GM12878 (cell line): ENCODE measurements around the gene PPP1CC. TPM values are rescaled to one million over a fixed set of nuclear protein-coding genes. Genes with fewer than 3 reads are reported as not detected.
A peak's percentile ranks its signal among the peaks of the same experiment; 100 is the strongest.

Experiments used
- ATAC-seq: fragments of 200-7000 bp; cut with Tn5 transposase; 3 replicates; pipeline ENCODE4 v1.9.1; 2020; ENCODE audit warnings: mild to moderate bottlenecking, moderate library complexity
- BruUV-seq: library from RNA; stranded (reverse); fragments of 400-500 nt; replicated peaks from 2 replicates; lab custom pipeline; 2021; lab: Mats Ljungman, UMichigan
- CTCF ChIA-PET: fragments of 300-600 bp; sonication (Branson Sonifier 250); formaldehyde crosslinking; extraction: SDS; loops from one replicate; lab custom pipeline; 2021; ENCODE audit warnings: inconsistent platforms; lab: Yijun Ruan, JAX
- POLR2A ChIA-PET: fragments of 350-600 bp; formaldehyde crosslinking; extraction: SDS; loops from one replicate; lab custom pipeline; 2021; ENCODE audit warnings: inconsistent platforms; lab: Charles Lee
- RAD21 ChIA-PET: fragments of 300-600 bp; sonication (Branson Sonifier 250); formaldehyde crosslinking; loops from one replicate; lab custom pipeline; 2023; ENCODE audit warnings: antibody characterized with exemption; ENCODE audit not compliant: unreplicated experiment; lab: Charles Lee
- SMC1A ChIA-PET: fragments of 300-600 bp; sonication (Branson Sonifier 250); formaldehyde crosslinking; loops from one replicate; lab custom pipeline; 2023; ENCODE audit not compliant: unreplicated experiment, uncharacterized antibody; lab: Charles Lee
- DNase-seq: peaks from one replicate; pipeline ENCODE4 v3.0.0-alpha.2; 2011; ENCODE audit warnings: low read depth, low spot score
- FAIRE-seq: peaks from 3 replicates; lab custom pipeline; 2011; peaks lifted over from hg19 to GRCh38; lab: Jason Lieb, UNC
- H2AFZ ChIP-seq: 2 replicates; pipeline ENCODE4 v1.6.0; 2011; ENCODE audit warnings: low read depth, low read length, control low read depth; ENCODE audit not compliant: control insufficient read depth
- H3K27ac ChIP-seq: 2 replicates; pipeline ENCODE4 v1.5.1; 2011; ENCODE audit warnings: control low read depth; ENCODE audit not compliant: control insufficient read depth, insufficient read depth
- H3K27me3 ChIP-seq, 2 experiments: replicated peaks in 1 of 2; 2 replicates each; pipeline versions ENCODE4 v1.6.0 to v1.6.1; 2011; ENCODE audit warnings: low read length in 1 of 2; ENCODE audit not compliant: control insufficient read depth in 2 of 2, insufficient read depth in 2 of 2
- H3K36me3 ChIP-seq, 2 experiments: 2 replicates each; pipeline ENCODE4 v1.5.1; 2011; ENCODE audit warnings: low read length in 1 of 2; ENCODE audit not compliant: control insufficient read depth in 2 of 2, insufficient read depth in 2 of 2
- H3K4me1 ChIP-seq: 2 replicates; pipeline ENCODE4 v1.6.1; 2011; ENCODE audit warnings: mild to moderate bottlenecking, low read length, moderate library complexity, mixed read lengths; ENCODE audit not compliant: control insufficient read depth, insufficient read depth
- H3K4me2 ChIP-seq: 2 replicates; pipeline ENCODE4 v1.6.0; 2011; ENCODE audit warnings: control low read depth; ENCODE audit not compliant: control insufficient read depth, insufficient read depth
- H3K4me3 ChIP-seq: fragments of 200-600 bp; sonication (generic); 2 replicates; pipeline ENCODE4 v1.5.1; 2016
- H3K79me2 ChIP-seq: 2 replicates; pipeline ENCODE4 v1.6.0; 2011; ENCODE audit warnings: low read length; ENCODE audit not compliant: control insufficient read depth, insufficient read depth
- H3K9ac ChIP-seq: 2 replicates; pipeline ENCODE4 v1.8.0; 2011; ENCODE audit warnings: low read length, control low read depth, mixed read lengths; ENCODE audit not compliant: control insufficient read depth, insufficient read depth
- H3K9me3 ChIP-seq: replicated peaks from 3 replicates; pipeline ENCODE4 v1.5.1; 2011; ENCODE audit warnings: mild to moderate bottlenecking, low read length; ENCODE audit not compliant: control insufficient read depth, insufficient read depth
- H4K20me1 ChIP-seq: 2 replicates; pipeline ENCODE4 v1.6.0; 2011; ENCODE audit not compliant: control insufficient read depth, insufficient read depth
- EGR1 ChIP-seq, 2 experiments: IDR thresholded peaks; 1 replicate in 1 of 2; 2 replicates in 1 of 2; pipeline ENCODE4 v1.6.1; 2011 to 2012; ENCODE audit warnings: low read depth in 2 of 2, low read length in 2 of 2, borderline replicate concordance in 1 of 2, mild to moderate bottlenecking in 1 of 2, moderate library complexity in 1 of 2
- IKZF1 ChIP-seq: fragments of 450-650 bp; conservative IDR thresholded peaks from 2 replicates; pipeline ENCODE4 v1.6.1; 2017; ENCODE audit warnings: antibody characterized with exemption, mild to moderate bottlenecking
- NR2C1 ChIP-seq: fragments of 450-650 bp; IDR thresholded peaks from 2 replicates; pipeline ENCODE4 v1.6.1; 2017; ENCODE audit warnings: antibody characterized with exemption, mild to moderate bottlenecking, moderate library complexity
- TCF12 ChIP-seq: IDR thresholded peaks from 2 replicates; pipeline ENCODE4 v1.6.1; 2011; ENCODE audit warnings: low read depth, mild to moderate bottlenecking, low read length
- WGBS: methylation state at CpG from one replicate; pipeline ENCODE4 v1.1.6; 2016; ENCODE audit warnings: low lambda C conversion rate; ENCODE audit not compliant: insufficient replicate concordance, insufficient coverage; ENCODE audit errors: missing lambda C conversion rate; 5-methylcytosine and 5-hydroxymethylcytosine counted together
- in situ Hi-C: fragments of 300-500 bp; cut with MboI; formaldehyde crosslinking; loops from 9 replicates; pipeline ENCODE4 v1.14.3; 2018; ENCODE audit warnings: mixed read lengths
- intact Hi-C: fragments of 100-400 bp; cut with micrococcal nuclease; formaldehyde crosslinking; loops from one replicate; pipeline ENCODE4 v1.14.2; 2022; ENCODE audit not compliant: unreplicated experiment
- polyA plus RNA-seq, 11 experiments: library from polyadenylated mRNA; depleted of rRNA in 4 of 11; unstranded in 6 of 11; stranded (reverse) in 5 of 11; fragments of >200 nt; fragmentation: Nextera tagmentation in 4 of 11; fragmentation: Illumina TruSeq in 1 of 11; extraction: Ambion mirVana in 4 of 11; extraction: Trizol in 1 of 11; gene quantifications; 1 replicate in 1 of 11; 2 replicates in 10 of 11; pipeline versions ENCODE4 v1.2.1 to v1.2.3, GENCODE V29; 2011 to 2016; ENCODE audit warnings: inconsistent platforms in 2 of 11, missing spikeins in 2 of 11, low read depth in 1 of 11
- total RNA-seq, 4 experiments: library from RNA; depleted of rRNA in 3 of 4; stranded (reverse); fragments of >200 nt in 3 of 4; fragmentation: Illumina TruSeq in 1 of 4; extraction: Trizol in 1 of 4; gene quantifications; 2 replicates each; pipeline versions ENCODE4 v1.2.1 to v1.2.3, GENCODE V29; 2013 to 2021
- TF ChIP-seq, protein P1 (sequence below): fragments of 450-650 bp; IDR thresholded peaks from 2 replicates; pipeline ENCODE4 v1.6.1; 2016; ENCODE audit warnings: mild to moderate bottlenecking
- TF ChIP-seq, protein P2 (sequence below): fragments of 450-650 bp; IDR thresholded peaks from 2 replicates; pipeline ENCODE4 v1.6.1; 2017; ENCODE audit warnings: mild to moderate bottlenecking, moderate library complexity

Gene PPP1CC
- total and polyA plus RNA-seq, 10 of the 15 experiments (the other 5 are each of a cell fraction or from before 2014, with no cell fraction given): 64.4 to 279 (median 157) TPM

DNA sequence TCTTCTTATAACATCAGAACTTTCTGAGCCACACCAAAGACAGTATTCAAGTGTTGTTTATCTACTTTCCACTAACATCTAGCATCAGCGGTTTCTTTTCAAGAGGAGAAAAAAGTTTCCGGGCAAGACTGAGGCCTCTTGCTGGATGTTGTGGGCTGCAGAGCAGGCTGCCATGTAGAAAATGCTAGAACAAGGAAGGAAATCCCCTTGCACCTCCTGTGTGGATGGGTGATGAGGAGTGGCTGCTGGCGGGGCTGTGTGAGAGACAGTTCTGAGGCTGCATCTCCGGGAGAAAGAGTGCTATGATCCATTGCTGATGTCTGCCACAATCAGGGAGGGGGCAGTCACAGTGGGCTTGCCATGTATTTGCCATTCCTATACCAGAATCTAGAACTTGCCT is 37.8 kb upstream of the PPP1CC start (continued):
- TF ChIP-seq, protein P1, sequence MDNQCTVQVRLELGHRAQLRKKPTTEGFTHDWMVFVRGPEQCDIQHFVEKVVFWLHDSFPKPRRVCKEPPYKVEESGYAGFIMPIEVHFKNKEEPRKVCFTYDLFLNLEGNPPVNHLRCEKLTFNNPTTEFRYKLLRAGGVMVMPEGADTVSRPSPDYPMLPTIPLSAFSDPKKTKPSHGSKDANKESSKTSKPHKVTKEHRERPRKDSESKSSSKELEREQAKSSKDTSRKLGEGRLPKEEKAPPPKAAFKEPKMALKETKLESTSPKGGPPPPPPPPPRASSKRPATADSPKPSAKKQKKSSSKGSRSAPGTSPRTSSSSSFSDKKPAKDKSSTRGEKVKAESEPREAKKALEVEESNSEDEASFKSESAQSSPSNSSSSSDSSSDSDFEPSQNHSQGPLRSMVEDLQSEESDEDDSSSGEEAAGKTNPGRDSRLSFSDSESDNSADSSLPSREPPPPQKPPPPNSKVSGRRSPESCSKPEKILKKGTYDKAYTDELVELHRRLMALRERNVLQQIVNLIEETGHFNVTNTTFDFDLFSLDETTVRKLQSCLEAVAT: peak; percentile 50; the same call in 1 of the 2 replicates
- TF ChIP-seq IKZF1: no peak
- TF ChIP-seq, protein P2, sequence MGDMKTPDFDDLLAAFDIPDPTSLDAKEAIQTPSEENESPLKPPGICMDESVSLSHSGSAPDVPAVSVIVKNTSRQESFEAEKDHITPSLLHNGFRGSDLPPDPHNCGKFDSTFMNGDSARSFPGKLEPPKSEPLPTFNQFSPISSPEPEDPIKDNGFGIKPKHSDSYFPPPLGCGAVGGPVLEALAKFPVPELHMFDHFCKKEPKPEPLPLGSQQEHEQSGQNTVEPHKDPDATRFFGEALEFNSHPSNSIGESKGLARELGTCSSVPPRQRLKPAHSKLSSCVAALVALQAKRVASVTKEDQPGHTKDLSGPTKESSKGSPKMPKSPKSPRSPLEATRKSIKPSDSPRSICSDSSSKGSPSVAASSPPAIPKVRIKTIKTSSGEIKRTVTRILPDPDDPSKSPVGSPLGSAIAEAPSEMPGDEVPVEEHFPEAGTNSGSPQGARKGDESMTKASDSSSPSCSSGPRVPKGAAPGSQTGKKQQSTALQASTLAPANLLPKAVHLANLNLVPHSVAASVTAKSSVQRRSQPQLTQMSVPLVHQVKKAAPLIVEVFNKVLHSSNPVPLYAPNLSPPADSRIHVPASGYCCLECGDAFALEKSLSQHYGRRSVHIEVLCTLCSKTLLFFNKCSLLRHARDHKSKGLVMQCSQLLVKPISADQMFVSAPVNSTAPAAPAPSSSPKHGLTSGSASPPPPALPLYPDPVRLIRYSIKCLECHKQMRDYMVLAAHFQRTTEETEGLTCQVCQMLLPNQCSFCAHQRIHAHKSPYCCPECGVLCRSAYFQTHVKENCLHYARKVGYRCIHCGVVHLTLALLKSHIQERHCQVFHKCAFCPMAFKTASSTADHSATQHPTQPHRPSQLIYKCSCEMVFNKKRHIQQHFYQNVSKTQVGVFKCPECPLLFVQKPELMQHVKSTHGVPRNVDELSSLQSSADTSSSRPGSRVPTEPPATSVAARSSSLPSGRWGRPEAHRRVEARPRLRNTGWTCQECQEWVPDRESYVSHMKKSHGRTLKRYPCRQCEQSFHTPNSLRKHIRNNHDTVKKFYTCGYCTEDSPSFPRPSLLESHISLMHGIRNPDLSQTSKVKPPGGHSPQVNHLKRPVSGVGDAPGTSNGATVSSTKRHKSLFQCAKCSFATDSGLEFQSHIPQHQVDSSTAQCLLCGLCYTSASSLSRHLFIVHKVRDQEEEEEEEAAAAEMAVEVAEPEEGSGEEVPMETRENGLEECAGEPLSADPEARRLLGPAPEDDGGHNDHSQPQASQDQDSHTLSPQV: no peak

DNA sequence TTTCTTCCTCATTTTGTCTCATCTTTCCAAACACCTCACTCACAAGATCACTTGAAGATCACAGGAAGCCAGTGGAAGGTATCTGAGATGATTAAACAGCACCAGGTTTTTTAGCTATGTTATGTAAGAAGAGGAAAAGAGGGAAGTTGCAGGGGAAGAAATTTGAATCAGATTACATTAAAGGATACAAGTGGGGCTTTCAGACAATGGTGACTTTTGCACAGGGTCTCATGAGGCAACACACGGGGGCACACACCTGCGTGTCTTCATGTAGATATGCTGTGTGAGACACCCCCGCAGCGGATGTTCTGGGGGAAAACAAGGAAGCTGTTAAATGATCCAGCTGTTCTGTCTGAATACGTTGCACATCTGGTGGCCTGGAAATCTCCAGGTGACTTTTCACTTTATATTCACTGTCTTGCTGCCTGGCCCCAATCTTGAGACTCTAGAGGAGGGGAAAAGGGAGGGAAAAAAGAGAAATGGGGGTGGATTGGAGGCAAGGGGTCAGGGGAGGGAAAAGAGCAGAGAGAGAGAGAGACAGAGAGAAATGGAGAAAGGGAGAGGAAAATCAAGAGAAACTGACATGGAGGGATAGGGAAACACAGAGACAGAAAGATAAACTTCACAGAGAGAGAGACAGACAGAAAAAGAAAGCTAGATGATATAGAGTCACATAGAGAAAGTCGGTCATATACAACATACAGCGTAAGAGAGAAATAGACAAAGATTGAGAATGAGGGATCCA is 36.3 kb upstream of the PPP1CC start:
- ChIA-PET CTCF (interaction anchor here (1.4 to 2.2 kb wide), 2 partner anchors 11 to 159 kb away, joined by 6 to 13 read pairs; no protein-coding TSS in a partner anchor), RAD21 (interaction anchor here (0.9 to 2.8 kb wide), 3 partner anchors 37 to 74 kb away, joined by 3 to 6 read pairs (median 4); partner anchors contain the start of gene PPP1CC), POLR2A (no interaction called here), SMC1A (interaction anchor here (1.1 to 1.7 kb wide), 2 partner anchors 11 to 46 kb away, joined by 4 read pairs; no protein-coding TSS in a partner anchor)
- Histone ChIP-seq H2AFZ (peak overlapping the region; percentile 13), H3K9me3 (no peaks in the 10 kb centered on the region; the same call in 2 of the 3 replicates), H3K4me1 (peaks cover 54% of the 10 kb centered on the region), H3K4me2 (peak overlapping the region; percentile 31; the same call in 1 of the 2 replicates), H3K79me2 (no peaks in the 10 kb centered on the region), H4K20me1 (no peaks in the 10 kb centered on the region), H3K27me3 (no peaks in the 10 kb centered on the region), H3K4me3 (no peak overlapping the region), H3K36me3 (no peaks in the 10 kb centered on the region), H3K27ac (peak overlapping the region; percentile 13; the same call in 1 of the 2 replicates), H3K9ac (no peak overlapping the region)
- no peak for FAIRE-seq
- DNase-seq: no peak
- BruUV-seq: no TSS peak
- intact Hi-C loops: no loop called here
- no peak for ATAC-seq
- 67% methylated on average over 7 of the region's 7 CpGs for WGBS
- in situ Hi-C loops: no loop called here
- TF ChIP-seq EGR1 (IDR thresholded peaks at IDR 0.05; ENCODE audit: borderline replicate concordance in 1 of 2, low read depth in 2 of 2, low read length in 2 of 2) (0 out of 3 replicates have a peak, but pooled peaks of 1 of the 2 experiments have one; percentile 32), TCF12 (peak; percentile 85), NR2C1 (no peak)
- TF ChIP-seq, protein P1: 0 out of 2 replicates have a peak, but pooled peaks have one; percentile 63
